Tracheal epithelial cell (primary cell): ENCODE data around the gene TES. TPM values are rescaled to one million over a fixed set of nuclear protein-coding genes. Genes with fewer than 3 reads are reported as not detected.

Experiments used
- total RNA-seq: library from RNA; depleted of rRNA; stranded (reverse); fragments of >200 nt; gene quantifications from 2 replicates; pipeline ENCODE4 v1.2.1, GENCODE V29; 2014

The TES gene
- 190 and 232 TPM in 2 replicates for total RNA-seq

GRCh38 chr7:116210345-116211005, at the start of gene TES:
Gene TES, plus strand, starts transcription at chr7:116210539. Its CDS starts 169 bp downstream, at chr7:116210708.

Other genes with a start within 250 kb of the TES start
- under 0.01 TPM in 1 of 2 replicates, not detected in the other for gene TFEC, start 179.8 kb upstream of the TES start, total RNA-seq